HepG2 (cell line): ENCODE measurements around the gene SLC9A8. TPM values are rescaled to one million over a fixed set of nuclear protein-coding genes. Genes with fewer than 3 reads are reported as not detected.
A peak's percentile ranks its signal among the peaks of the same experiment; 100 is the strongest.

Source experiments
- LRRFIP1 ChIP-seq: sonication (generic); formaldehyde crosslinking; conservative IDR thresholded peaks from 2 replicates; pipeline ENCODE4 v1.4.0; 2020; ENCODE audit warnings: missing genetic modification reagents
- MBNL3 ChIP-seq: fragments of 250-450 bp; sonication (Bioruptor Pico); conservative IDR thresholded peaks from 2 replicates; pipeline ENCODE4 v1.8.0; 2022; ENCODE audit warnings: mild to moderate bottlenecking, inconsistent platforms
- NFIC ChIP-seq: IDR thresholded peaks from 2 replicates; pipeline ENCODE4 v1.6.1; 2012; ENCODE audit warnings: mild to moderate bottlenecking, low read length, inconsistent platforms
- NRL ChIP-seq: sonication (generic); formaldehyde crosslinking; IDR thresholded peaks from 2 replicates; pipeline ENCODE4 v1.5.0; 2020; ENCODE audit warnings: missing genetic modification reagents, mild to moderate bottlenecking, moderate library complexity, borderline replicate concordance
- POLR2AphosphoS2 ChIP-seq: IDR thresholded peaks from 2 replicates; pipeline ENCODE4 v1.6.1; 2011; ENCODE audit warnings: low read depth, low read length, improper control_type of control experiment
- ZNF432 ChIP-seq: sonication (generic); formaldehyde crosslinking; IDR thresholded peaks from 2 replicates; pipeline ENCODE4 v1.5.0; 2020; ENCODE audit warnings: missing genetic modification reagents, mild to moderate bottlenecking, borderline replicate concordance
- ZNF512B ChIP-seq: sonication (generic); formaldehyde crosslinking; IDR thresholded peaks from 2 replicates; pipeline ENCODE4 v1.5.1; 2020; ENCODE audit warnings: missing genetic modification reagents, mild to moderate bottlenecking, borderline replicate concordance
- polyA plus RNA-seq, 8 experiments: library from polyadenylated mRNA; depleted of rRNA in 3 of 8; stranded (reverse) in 7 of 8; unstranded in 1 of 8; fragments of >200 nt; fragmentation: Illumina TruSeq in 4 of 8; extraction: Trizol in 4 of 8; gene quantifications; 2 replicates each; pipeline versions ENCODE4 v1.2.1 to v1.2.3, GENCODE V29; 2011 to 2016; ENCODE audit warnings: low read depth in 4 of 8, missing spikeins in 1 of 8, mixed read lengths in 1 of 8; ENCODE audit not compliant: insufficient read depth in 1 of 8
- total RNA-seq, 5 experiments: library from RNA; depleted of rRNA; stranded (reverse); fragments of >200 nt; fragmentation: Illumina TruSeq; extraction: Trizol; gene quantifications; 2 replicates each; pipeline ENCODE4 v1.2.3, GENCODE V29; 2016; ENCODE audit warnings: low read depth in 1 of 5
- TF ChIP-seq, protein P1 (sequence below): sonication (generic); formaldehyde crosslinking; IDR thresholded peaks from 2 replicates; pipeline ENCODE4 v1.5.0; 2020; ENCODE audit warnings: mild to moderate bottlenecking, missing genetic modification reagents
- TF ChIP-seq, protein P2 (sequence below): sonication (generic); formaldehyde crosslinking; IDR thresholded peaks from 2 replicates; pipeline ENCODE4 v1.4.0; 2020; ENCODE audit warnings: mild to moderate bottlenecking, missing genetic modification reagents

SLC9A8 gene
- total and polyA plus RNA-seq, 2 of the 13 experiments (the other 11 are each of a cell fraction or from before 2014, with no cell fraction given), result 4.1 to 7.4 TPM

DNA sequence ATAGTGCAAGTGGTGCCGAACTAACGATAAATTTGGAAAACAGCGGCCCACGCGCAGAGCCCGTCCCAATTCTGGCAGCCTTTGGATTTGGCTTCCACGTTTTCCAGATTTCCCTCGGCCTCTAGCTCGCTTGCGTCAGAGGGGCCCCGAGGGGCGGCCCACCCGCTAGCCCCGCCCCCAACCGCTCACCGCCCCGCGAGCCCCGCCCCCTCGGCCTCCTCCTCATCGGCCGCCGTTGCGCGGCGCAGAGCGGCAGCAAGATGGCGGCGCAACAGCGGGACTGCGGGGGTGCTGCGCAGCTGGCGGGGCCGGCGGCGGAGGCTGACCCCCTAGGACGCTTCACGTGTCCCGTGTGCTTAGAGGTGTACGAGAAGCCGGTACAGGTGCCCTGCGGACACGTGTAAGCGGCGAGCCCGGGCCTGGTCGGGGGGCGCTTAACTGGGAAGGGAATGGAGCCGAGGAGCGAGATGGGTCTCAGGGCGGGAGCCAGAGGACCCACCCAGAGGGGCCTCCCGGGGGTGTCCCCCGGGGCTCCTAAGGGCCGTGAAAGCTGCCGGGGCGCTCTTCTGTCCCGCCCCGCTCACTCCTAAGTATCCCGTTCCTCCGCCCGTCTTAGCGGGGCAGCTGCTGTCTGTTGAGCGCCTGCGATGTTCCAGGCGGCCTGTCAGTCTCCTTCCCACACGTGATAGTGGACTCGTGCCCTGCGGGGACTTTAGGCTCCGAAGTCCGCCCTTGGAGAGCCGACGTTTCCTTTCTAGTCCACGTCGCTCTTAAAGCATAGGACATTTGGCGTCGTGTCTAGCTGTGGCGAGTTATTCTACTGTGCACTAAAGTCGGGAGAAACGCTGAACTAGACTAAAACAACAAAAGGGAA, 123.8 kb downstream of the SLC9A8 start, which contains the start of gene RNF114 (continued):
- TF ChIP-seq, protein P1, sequence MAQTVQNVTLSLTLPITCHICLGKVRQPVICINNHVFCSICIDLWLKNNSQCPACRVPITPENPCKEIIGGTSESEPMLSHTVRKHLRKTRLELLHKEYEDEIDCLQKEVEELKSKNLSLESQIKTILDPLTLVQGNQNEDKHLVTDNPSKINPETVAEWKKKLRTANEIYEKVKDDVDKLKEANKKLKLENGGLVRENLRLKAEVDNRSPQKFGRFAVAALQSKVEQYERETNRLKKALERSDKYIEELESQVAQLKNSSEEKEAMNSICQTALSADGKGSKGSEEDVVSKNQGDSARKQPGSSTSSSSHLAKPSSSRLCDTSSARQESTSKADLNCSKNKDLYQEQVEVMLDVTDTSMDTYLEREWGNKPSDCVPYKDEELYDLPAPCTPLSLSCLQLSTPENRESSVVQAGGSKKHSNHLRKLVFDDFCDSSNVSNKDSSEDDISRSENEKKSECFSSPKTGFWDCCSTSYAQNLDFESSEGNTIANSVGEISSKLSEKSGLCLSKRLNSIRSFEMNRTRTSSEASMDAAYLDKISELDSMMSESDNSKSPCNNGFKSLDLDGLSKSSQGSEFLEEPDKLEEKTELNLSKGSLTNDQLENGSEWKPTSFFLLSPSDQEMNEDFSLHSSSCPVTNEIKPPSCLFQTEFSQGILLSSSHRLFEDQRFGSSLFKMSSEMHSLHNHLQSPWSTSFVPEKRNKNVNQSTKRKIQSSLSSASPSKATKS (CRISPR knock-in tag), result no peak; the same call in 1 of the 2 replicates
- TF ChIP-seq POLR2AphosphoS2 (no peak), MBNL3 (CRISPR knock-in tag) (no peak), NRL (peak; percentile 84), ZNF432 (no peak), NFIC (no peak), LRRFIP1 (no peak; the same call in 1 of the 2 replicates), ZNF512B (CRISPR knock-in tag) (no peak)
- TF ChIP-seq, protein P2, sequence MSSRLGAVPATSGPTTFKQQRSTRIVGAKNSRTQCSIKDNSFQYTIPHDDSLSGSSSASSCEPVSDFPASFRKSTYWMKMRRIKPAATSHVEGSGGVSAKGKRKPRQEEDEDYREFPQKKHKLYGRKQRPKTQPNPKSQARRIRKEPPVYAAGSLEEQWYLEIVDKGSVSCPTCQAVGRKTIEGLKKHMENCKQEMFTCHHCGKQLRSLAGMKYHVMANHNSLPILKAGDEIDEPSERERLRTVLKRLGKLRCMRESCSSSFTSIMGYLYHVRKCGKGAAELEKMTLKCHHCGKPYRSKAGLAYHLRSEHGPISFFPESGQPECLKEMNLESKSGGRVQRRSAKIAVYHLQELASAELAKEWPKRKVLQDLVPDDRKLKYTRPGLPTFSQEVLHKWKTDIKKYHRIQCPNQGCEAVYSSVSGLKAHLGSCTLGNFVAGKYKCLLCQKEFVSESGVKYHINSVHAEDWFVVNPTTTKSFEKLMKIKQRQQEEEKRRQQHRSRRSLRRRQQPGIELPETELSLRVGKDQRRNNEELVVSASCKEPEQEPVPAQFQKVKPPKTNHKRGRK (CRISPR knock-in tag), result no peak
